ENCODE results near the gene DAB1. TPM values are rescaled to one million over a fixed set of nuclear protein-coding genes. Genes with fewer than 3 reads are reported as not detected.

The DAB1 gene
- total RNA-seq, 4 donors from 2014 or later = 0.22 TPM; not detected in 3

DNA sequence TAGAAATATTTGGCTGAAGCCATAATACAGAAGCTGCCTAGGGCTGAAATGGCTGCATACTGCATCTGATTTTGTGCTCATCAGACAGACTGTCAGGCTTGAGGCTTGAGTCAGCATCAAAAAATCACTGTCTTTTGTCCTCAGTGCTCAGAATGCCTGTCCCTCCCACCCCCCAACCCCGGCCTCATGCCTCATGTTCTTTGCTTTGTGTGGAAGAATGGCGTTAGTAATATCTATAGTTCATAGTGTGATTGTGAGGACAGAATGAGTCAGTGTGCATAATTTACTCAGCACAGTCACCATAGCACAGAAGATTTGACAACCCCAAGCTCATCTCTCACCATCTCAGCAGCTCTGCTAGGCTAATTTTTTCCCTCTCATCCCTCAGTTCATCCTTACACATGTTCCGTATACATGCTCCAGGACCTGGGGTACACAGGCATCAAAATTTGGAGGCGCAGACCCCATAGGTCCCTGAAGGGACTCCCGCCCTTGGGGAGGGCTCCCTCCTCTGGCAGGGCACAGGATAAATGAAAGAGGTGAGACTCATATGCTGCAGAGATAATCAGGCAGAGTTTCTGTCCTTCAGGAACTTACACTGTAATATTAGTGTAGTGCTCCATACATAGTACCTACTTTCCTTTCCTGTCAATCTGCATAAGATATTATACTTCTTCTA lies 299.0 kb downstream of the DAB1 start:
- ATAC-seq = no peak
- in situ Hi-C loops (cut with MboI; ENCODE audit: low sequenced_read_pairs in 4 of 4) (no loop called here), intact Hi-C loops (cut with DNase I; ENCODE audit: low total_unique reads) (no loop called here)
- H3K36me3 ChIP-seq = no peaks in the 10 kb centered on the region
- no peak overlapping the region for H3K4me3 ChIP-seq
- H3K27me3 ChIP-seq = no peaks in the 10 kb centered on the region
- TF ChIP-seq, protein P1, sequence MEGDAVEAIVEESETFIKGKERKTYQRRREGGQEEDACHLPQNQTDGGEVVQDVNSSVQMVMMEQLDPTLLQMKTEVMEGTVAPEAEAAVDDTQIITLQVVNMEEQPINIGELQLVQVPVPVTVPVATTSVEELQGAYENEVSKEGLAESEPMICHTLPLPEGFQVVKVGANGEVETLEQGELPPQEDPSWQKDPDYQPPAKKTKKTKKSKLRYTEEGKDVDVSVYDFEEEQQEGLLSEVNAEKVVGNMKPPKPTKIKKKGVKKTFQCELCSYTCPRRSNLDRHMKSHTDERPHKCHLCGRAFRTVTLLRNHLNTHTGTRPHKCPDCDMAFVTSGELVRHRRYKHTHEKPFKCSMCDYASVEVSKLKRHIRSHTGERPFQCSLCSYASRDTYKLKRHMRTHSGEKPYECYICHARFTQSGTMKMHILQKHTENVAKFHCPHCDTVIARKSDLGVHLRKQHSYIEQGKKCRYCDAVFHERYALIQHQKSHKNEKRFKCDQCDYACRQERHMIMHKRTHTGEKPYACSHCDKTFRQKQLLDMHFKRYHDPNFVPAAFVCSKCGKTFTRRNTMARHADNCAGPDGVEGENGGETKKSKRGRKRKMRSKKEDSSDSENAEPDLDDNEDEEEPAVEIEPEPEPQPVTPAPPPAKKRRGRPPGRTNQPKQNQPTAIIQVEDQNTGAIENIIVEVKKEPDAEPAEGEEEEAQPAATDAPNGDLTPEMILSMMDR (IDR thresholded peaks at IDR 0.05 in 4 of 5, conservative IDR thresholded peaks at IDR 0.05 in 1 of 5) = no peak
- no peak for TF ChIP-seq POLR2A (IDR thresholded peaks at IDR 0.05)
- H3K4me1 ChIP-seq = no peaks in the 10 kb centered on the region
- H3K27ac ChIP-seq = no peak overlapping the region
- H3K9me3 ChIP-seq = no peaks in the 10 kb centered on the region
- DNase-seq = no peak

DNA sequence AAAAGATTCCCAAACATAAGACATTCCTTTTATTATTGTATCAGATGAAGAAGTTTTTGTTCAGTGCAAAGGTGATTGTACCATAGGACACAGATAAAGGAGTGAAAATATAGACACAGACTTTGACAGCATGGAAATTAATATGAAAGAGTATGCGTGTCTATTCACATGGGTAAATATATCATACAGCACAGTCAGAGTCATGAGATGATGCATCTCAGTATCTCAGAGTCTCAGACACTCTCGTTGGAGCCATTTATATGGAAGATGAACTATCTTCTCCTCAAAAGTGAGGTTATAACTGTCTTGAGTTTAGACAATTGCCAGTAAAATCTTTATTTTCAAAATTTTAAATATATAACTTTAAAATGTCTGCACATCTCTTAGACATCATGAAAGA lies 299.7 kb downstream of the DAB1 start:
- H3K4me3 ChIP-seq = no peak overlapping the region
- no peaks in the 10 kb centered on the region for H3K27me3 ChIP-seq
- TF ChIP-seq POLR2A (IDR thresholded peaks at IDR 0.05) = no peak
- TF ChIP-seq, protein P1 (IDR thresholded peaks at IDR 0.05 in 4 of 5, conservative IDR thresholded peaks at IDR 0.05 in 1 of 5) = no peak
- ATAC-seq = no peak
- no peaks in the 10 kb centered on the region for H3K9me3 ChIP-seq
- H3K4me1 ChIP-seq = no peaks in the 10 kb centered on the region
- in situ Hi-C loops (cut with MboI; ENCODE audit: low sequenced_read_pairs in 4 of 4) (no loop called here), intact Hi-C loops (cut with DNase I; ENCODE audit: low total_unique reads) (no loop called here)
- no peak for DNase-seq
- no peaks in the 10 kb centered on the region for H3K36me3 ChIP-seq
- H3K27ac ChIP-seq = no peak overlapping the region

DNA sequence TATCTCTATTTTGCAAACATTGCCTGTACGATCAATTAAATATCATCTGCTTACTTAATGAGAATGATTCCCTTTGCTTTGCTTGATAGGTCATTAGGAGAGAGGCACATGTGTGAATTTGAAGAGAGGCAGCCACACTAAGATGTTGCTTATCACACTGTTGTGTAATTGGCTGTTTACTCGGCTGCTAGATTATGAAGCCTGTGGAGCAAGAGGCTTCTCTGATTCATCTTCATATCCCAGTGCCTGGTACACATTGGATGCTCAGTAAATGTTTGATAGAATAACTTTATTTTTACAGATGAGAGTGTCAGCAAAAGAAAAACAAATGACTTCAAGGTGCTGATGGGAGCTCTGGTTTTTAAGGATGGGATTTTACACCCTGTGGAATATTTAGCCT lies 301.8 kb downstream of the DAB1 start:
- H3K9me3 ChIP-seq = no peaks in the 10 kb centered on the region
- in situ Hi-C loops (cut with MboI; ENCODE audit: low sequenced_read_pairs in 4 of 4) = no loop called here
- TF ChIP-seq, protein P1 (IDR thresholded peaks at IDR 0.05 in 4 of 5, conservative IDR thresholded peaks at IDR 0.05 in 1 of 5) = no peak
- TF ChIP-seq POLR2A (IDR thresholded peaks at IDR 0.05) = no peak

DNA sequence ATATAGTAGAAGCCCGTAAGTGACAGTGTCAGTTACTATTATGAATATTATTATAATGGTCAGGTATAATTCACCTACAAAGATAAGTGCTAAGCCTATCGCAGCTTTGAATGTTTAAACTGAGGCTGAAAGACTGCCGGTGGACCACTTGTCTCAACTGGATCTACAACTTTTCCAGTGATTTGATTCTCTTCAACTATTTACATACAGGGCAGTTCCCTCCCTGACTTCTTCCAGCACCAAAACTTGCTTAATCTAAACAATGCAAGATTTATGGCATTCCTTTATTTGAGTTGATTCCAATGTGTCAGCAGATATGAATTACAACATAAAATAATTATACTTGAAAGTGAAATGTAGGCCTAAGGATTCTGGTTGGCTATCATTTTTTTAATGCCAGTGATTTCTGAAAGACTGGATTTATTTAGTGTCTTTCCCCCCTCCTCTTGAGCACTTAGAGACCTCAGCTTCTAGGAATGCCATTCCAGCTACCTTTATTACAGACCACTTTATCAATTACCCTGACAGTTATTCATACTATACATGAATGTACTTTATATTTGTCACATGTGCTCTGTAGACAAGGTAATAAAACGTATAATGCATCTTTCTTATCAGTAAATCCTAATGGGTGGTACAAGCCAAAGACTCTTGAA lies 304.8 kb downstream of the DAB1 start:
- DNase-seq = no peak
- H3K36me3 ChIP-seq = no peaks in the 10 kb centered on the region
- no peak for TF ChIP-seq POLR2A (IDR thresholded peaks at IDR 0.05)
- TF ChIP-seq, protein P1 (IDR thresholded peaks at IDR 0.05 in 4 of 5, conservative IDR thresholded peaks at IDR 0.05 in 1 of 5) = no peak
- no peak overlapping the region for H3K4me3 ChIP-seq
- no peak overlapping the region for H3K27ac ChIP-seq
- H3K4me1 ChIP-seq = no peaks in the 10 kb centered on the region
- no peaks in the 10 kb centered on the region for H3K27me3 ChIP-seq
- no peaks in the 10 kb centered on the region for H3K9me3 ChIP-seq
- intact Hi-C loops (cut with DNase I; ENCODE audit: low total_unique reads) (no loop called here), in situ Hi-C loops (cut with MboI; ENCODE audit: low sequenced_read_pairs in 4 of 4) (no loop called here)
- no peak for ATAC-seq

More for the DNA sequence above, 301.8 kb downstream of the DAB1 start:
- no peak for ATAC-seq
- Histone ChIP-seq H3K36me3 (no peaks in the 10 kb centered on the region), H3K4me3 (no peak overlapping the region), H3K27me3 (no peaks in the 10 kb centered on the region), H3K27ac (no peak overlapping the region), H3K4me1 (no peaks in the 10 kb centered on the region)
- intact Hi-C loops (cut with DNase I; ENCODE audit: low total_unique reads) = no loop called here
- no peak for DNase-seq
